GM12801 (cell line): Measurements from ENCODE around the gene METRNL.

Experiments
- CTCF ChIP-seq: IDR thresholded peaks from one replicate; pipeline ENCODE4 v1.5.1; 2011; ENCODE audit warnings: control low read depth; ENCODE audit not compliant: insufficient read length; ENCODE audit errors: extremely low read depth

METRNL gene

GRCh38 chr17:83062818-83063671, 16.4 kb upstream of the METRNL start:
- TF ChIP-seq CTCF, result no peak

- TF ChIP-seq CTCF, result no peak
These were observed 15.2 kb upstream of the METRNL start for GRCh38 chr17:83064021-83064731.

- no peak for TF ChIP-seq CTCF
These were observed 14.4 kb upstream of the METRNL start for GRCh38 chr17:83064732-83065659.

GRCh38 chr17:83065660-83066542, 13.5 kb upstream of the METRNL start:
- TF ChIP-seq CTCF, result no peak

- TF ChIP-seq CTCF, result no peak
These were observed 12.2 kb upstream of the METRNL start for GRCh38 chr17:83067071-83067717.

- no peak for TF ChIP-seq CTCF
These were observed 11.6 kb upstream of the METRNL start for GRCh38 chr17:83067718-83068261.
